ENCODE data around the gene MAP2. TPM values are rescaled to one million over a fixed set of nuclear protein-coding genes. Genes with fewer than 3 reads are reported as not detected.
A peak's percentile ranks its signal among the peaks of the same experiment; 100 is the strongest.

Gene MAP2
- total and polyA plus RNA-seq, 2 of the 13 experiments (the other 11 are each of a cell fraction or from before 2014, with no cell fraction given), result 0.08 TPM; not detected in 1

DNA sequence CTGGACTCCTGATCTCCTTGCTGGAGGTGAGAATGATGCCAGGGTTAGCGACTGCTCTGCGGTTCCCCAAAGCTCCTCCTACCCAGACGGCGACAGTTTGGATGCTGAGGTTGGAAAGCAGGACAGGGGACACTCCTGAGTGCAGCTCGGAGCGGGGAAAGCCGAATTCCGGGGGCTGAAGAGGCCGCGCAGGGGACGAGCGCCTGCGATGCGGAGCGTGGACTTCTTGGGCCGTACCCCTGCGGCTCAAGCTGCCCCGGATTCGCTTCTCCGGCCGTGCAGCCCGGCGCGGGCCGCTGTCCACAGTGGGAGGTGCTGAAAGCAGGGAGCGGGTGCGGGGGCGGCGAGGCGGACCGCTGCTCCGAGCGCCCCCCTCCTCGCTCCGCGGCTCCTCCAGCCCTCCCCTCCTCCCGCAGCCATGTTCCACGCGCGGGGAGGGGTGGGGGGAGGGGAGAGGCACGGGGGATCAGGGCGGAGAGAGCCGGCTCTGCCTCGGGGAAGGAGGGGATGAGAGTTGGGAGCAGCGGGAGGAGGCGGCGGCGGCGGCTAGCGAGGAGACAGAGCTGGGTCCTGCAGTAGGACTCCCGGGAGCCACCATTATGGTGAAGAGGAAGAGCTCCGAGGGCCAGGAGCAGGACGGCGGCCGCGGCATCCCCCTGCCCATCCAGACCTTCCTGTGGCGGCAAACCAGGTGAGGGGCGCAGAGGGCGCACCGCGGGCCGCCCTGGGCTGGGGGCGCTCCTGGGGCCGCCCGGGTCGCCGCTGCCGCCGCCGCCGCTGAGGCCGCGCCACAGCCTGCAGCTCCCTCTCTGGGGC is 347.8 kb downstream of the MAP2 start, which contains the start of gene UNC80 (continued):
- TF ChIP-seq, protein P1, sequence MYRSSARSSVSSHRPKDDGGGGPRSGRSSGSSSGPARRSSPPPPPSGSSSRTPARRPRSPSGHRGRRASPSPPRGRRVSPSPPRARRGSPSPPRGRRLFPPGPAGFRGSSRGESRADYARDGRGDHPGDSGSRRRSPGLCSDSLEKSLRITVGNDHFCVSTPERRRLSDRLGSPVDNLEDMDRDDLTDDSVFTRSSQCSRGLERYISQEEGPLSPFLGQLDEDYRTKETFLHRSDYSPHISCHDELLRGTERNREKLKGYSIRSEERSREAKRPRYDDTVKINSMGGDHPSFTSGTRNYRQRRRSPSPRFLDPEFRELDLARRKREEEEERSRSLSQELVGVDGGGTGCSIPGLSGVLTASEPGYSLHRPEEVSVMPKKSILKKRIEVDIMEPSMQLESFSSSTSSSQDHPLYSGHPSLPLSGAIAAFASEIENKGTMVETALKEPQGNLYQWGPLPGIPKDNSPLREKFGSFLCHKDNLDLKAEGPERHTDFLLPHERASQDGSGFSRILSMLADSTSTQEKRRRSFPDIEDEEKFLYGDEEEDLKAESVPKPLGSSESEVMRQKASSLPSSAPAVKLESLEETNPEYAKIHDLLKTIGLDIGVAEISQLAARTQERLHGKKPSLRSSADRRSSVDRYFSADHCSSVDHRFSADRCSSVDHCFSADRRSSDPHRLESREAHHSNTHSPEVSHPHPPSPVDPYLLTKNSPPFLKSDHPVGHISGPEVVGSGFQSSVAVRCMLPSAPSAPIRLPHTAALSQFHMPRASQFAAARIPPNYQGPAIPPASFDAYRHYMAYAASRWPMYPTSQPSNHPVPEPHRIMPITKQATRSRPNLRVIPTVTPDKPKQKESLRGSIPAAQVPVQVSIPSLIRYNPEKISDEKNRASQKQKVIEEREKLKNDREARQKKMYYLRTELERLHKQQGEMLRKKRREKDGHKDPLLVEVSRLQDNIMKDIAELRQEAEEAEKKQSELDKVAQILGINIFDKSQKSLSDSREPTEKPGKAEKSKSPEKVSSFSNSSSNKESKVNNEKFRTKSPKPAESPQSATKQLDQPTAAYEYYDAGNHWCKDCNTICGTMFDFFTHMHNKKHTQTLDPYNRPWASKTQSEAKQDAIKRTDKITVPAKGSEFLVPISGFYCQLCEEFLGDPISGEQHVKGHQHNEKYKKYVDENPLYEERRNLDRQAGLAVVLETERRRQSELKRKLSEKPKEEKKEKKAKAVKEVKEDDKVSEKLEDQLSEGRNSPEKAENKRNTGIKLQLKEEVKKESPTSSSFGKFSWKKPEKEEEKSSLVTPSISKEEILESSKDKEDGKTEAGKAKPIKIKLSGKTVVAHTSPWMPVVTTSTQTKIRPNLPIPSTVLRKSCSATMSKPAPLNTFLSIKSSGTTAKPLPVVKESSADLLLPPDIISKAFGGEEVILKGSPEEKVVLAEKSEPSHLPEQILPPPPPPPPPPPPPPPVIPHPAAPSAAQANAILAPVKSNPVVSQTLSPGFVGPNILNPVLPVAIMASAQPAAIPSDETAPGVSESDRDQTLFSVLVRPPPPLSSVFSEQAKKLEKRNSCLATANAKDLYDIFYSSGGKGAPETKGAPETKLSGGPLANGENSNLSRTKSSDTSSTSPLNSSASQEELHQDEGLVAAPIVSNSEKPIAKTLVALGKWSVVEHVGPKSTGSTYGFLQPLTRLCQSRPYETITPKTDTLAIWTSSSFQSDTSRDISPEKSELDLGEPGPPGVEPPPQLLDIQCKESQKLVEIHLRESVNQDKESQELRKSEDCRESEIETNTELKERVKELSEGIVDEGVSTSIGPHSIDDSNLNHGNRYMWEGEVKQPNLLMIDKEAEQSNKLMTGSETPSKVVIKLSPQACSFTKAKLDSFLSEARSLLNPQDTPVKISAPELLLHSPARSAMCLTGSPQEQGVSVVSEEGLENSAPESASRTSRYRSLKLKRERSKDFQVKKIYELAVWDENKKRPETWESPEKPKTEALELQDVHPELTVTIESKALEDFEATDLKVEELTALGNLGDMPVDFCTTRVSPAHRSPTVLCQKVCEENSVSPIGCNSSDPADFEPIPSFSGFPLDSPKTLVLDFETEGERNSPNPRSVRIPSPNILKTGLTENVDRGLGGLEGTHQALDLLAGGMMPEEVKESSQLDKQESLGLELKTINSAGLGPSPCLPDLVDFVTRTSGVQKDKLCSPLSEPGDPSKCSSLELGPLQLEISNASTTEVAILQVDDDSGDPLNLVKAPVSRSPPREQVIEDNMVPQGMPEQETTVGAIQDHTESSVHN (CRISPR knock-in tag; IDR thresholded peaks at IDR 0.05), result peak; percentile 75; the same call in 1 of the 2 replicates
- TF ChIP-seq TGIF2 (CRISPR knock-in tag; IDR thresholded peaks at IDR 0.05) (peak; percentile 94), ZNF501 (CRISPR knock-in tag; IDR thresholded peaks at IDR 0.05) (peak; percentile 74; the same call in 1 of the 2 replicates), ZNF614 (CRISPR knock-in tag; IDR thresholded peaks at IDR 0.05; ENCODE audit: borderline replicate concordance) (peak; percentile 88; the same call in 1 of the 2 replicates), PAX8 (CRISPR knock-in tag; IDR thresholded peaks at IDR 0.05; ENCODE audit: borderline replicate concordance) (peak; percentile 89; the same call in 1 of the 2 replicates), ZNF546 (CRISPR knock-in tag; conservative IDR thresholded peaks at IDR 0.05) (peak; percentile 88), HIVEP1 (CRISPR knock-in tag; IDR thresholded peaks at IDR 0.05) (peak; percentile 86), RARG (CRISPR knock-in tag; IDR thresholded peaks at IDR 0.05; ENCODE audit: low read depth) (peak; percentile 85; the same call in 1 of the 2 replicates), NCOA1 (CRISPR knock-in tag; IDR thresholded peaks at IDR 0.05) (no peak), PHB2 (IDR thresholded peaks at IDR 0.05; ENCODE audit: partially characterized antibody) (no peak), ZNF431 (CRISPR knock-in tag; IDR thresholded peaks at IDR 0.05; ENCODE audit: borderline replicate concordance, low read depth) (peak; percentile 83; the same call in 1 of the 2 replicates), ZNF333 (CRISPR knock-in tag; IDR thresholded peaks at IDR 0.05; ENCODE audit: borderline replicate concordance) (peak; percentile 91; the same call in 1 of the 2 replicates), SETDB1 (CRISPR knock-in tag; IDR thresholded peaks at IDR 0.05; ENCODE audit: borderline replicate concordance) (no peak)
- TF ChIP-seq, protein P2, sequence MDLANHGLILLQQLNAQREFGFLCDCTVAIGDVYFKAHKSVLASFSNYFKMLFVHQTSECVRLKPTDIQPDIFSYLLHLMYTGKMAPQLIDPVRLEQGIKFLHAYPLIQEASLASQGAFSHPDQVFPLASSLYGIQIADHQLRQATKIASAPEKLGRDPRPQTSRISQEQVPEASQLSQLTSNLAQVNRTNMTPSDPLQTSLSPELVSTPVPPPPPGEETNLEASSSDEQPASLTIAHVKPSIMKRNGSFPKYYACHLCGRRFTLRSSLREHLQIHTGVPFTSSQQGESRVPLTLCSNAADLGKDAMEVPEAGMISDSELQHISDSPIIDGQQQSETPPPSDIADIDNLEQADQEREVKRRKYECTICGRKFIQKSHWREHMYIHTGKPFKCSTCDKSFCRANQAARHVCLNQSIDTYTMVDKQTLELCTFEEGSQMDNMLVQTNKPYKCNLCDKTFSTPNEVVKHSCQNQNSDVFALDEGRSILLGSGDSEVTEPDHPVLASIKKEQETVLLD (CRISPR knock-in tag; IDR thresholded peaks at IDR 0.05; ENCODE audit: low read depth), result peak; percentile 80
- TF ChIP-seq, protein P3, sequence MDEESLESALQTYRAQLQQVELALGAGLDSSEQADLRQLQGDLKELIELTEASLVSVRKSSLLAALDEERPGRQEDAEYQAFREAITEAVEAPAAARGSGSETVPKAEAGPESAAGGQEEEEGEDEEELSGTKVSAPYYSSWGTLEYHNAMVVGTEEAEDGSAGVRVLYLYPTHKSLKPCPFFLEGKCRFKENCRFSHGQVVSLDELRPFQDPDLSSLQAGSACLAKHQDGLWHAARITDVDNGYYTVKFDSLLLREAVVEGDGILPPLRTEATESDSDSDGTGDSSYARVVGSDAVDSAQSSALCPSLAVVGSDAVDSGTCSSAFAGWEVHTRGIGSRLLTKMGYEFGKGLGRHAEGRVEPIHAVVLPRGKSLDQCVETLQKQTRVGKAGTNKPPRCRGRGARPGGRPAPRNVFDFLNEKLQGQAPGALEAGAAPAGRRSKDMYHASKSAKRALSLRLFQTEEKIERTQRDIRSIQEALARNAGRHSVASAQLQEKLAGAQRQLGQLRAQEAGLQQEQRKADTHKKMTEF (CRISPR knock-in tag; IDR thresholded peaks at IDR 0.05), result peak; percentile 82
- TF ChIP-seq, protein P4, sequence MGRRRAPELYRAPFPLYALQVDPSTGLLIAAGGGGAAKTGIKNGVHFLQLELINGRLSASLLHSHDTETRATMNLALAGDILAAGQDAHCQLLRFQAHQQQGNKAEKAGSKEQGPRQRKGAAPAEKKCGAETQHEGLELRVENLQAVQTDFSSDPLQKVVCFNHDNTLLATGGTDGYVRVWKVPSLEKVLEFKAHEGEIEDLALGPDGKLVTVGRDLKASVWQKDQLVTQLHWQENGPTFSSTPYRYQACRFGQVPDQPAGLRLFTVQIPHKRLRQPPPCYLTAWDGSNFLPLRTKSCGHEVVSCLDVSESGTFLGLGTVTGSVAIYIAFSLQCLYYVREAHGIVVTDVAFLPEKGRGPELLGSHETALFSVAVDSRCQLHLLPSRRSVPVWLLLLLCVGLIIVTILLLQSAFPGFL (CRISPR knock-in tag; IDR thresholded peaks at IDR 0.05), result 0 out of 2 replicates have a peak, but pooled peaks have one; percentile 55

All from HepG2 (cell line).